ENCODE measurements around the gene POT1. TPM values are rescaled to one million over a fixed set of nuclear protein-coding genes. Genes with fewer than 3 reads are reported as not detected.

The POT1 gene
- total and polyA plus RNA-seq, 2 of the 8 experiments (the other 6 are each of a cell fraction or from before 2014, with no cell fraction given), result 13.1 to 22.8 TPM

- POLR2A ChIA-PET (ENCODE audit: partially characterized antibody), result no interaction called here
Observed at GRCh38 chr7:124776153-124776552, 153.5 kb downstream of the POT1 start.

More at GRCh38 chr7:124776153-124776552, 153.5 kb downstream of the POT1 start:
- Histone ChIP-seq H3K36me3 (ENCODE audit: control insufficient read depth in 2 of 4, insufficient read depth in 4 of 4, low read length in 3 of 4) (no peaks in the 10 kb centered on the region), H4K5ac (ENCODE audit: insufficient read length, low read depth, low read length) (no peak overlapping the region), H3K27me3 (replicated peaks in 1 of 4; ENCODE audit: control insufficient read depth in 3 of 4, extremely low read depth in 1 of 4, insufficient read depth in 3 of 4, low read length in 3 of 4) (no peaks in the 10 kb centered on the region), H3K14ac (ENCODE audit: insufficient read length) (no peak overlapping the region), H2AK5ac (ENCODE audit: low read depth, low read length) (no peak overlapping the region), H2BK15ac (ENCODE audit: low read length) (no peak overlapping the region), H3K18ac (ENCODE audit: extremely low read depth, low read length) (no peak overlapping the region), H3K23ac (ENCODE audit: insufficient read length) (no peak overlapping the region), H2BK20ac (ENCODE audit: low read length) (no peak overlapping the region), H3K4me1 (replicated peaks in 1 of 4; ENCODE audit: control insufficient read depth in 3 of 4, insufficient read depth in 4 of 4, low read length in 3 of 4) (no peaks in the 10 kb centered on the region), H3K9ac (replicated peaks in 1 of 4; ENCODE audit: extremely low read depth in 1 of 4, low read depth in 3 of 4, low read length in 3 of 4) (no peak overlapping the region), H4K8ac (ENCODE audit: extremely low read depth, insufficient read depth, low read length) (no peak overlapping the region), H3K4me2 (ENCODE audit: insufficient read depth in 1 of 2, low read depth in 2 of 2, low read length in 2 of 2) (no peak overlapping the region), H2BK120ac (replicated peaks; ENCODE audit: low read depth, low read length) (no peak overlapping the region), H3K79me1 (ENCODE audit: low read depth, low read length) (no peaks in the 10 kb centered on the region), H3K27ac (ENCODE audit: low read depth, low read length) (no peak overlapping the region), H3K56ac (replicated peaks; ENCODE audit: insufficient read length, low read depth, low read length) (no peak overlapping the region), H4K20me1 (replicated peaks in 1 of 2; ENCODE audit: control insufficient read depth in 1 of 2, insufficient read depth in 2 of 2, low read length in 2 of 2) (no peaks in the 10 kb centered on the region), H3K9me3 (ENCODE audit: insufficient read depth in 2 of 2, low read depth in 1 of 2, low read length in 1 of 2) (no peaks in the 10 kb centered on the region), H2BK5ac (ENCODE audit: low read depth, low read length) (no peak overlapping the region), H2BK12ac (ENCODE audit: low read depth, low read length) (no peak overlapping the region), H3K4ac (replicated peaks; ENCODE audit: insufficient read length, low read depth, low read length) (no peak overlapping the region), H2AFZ (ENCODE audit: low read length) (no peak overlapping the region), H3K4me3 (ENCODE audit: extremely low read depth in 1 of 4, insufficient read depth in 2 of 4, low read depth in 3 of 4, low read length in 4 of 4) (no peak overlapping the region), H3K79me2 (ENCODE audit: control insufficient read depth in 1 of 2, insufficient read depth in 2 of 2, low read length in 2 of 2) (no peaks in the 10 kb centered on the region), H3K23me2 (ENCODE audit: low read depth, low read length) (no peaks in the 10 kb centered on the region), H4K91ac (replicated peaks; ENCODE audit: insufficient read length, low read length) (no peak overlapping the region)
- no peak for TF ChIP-seq NRF1 (IDR thresholded peaks at IDR 0.05; ENCODE audit: low read depth, low read length)
- TF ChIP-seq EP300 (IDR thresholded peaks at IDR 0.05; ENCODE audit: borderline replicate concordance in 1 of 2, low read depth in 2 of 2, low read length in 2 of 2), result no peak
- no peak for TF ChIP-seq BCL11A (IDR thresholded peaks at IDR 0.05; ENCODE audit: low read depth in 2 of 2, low read length in 2 of 2)
- TF ChIP-seq JUN (IDR thresholded peaks at IDR 0.05; ENCODE audit: low read depth, low read length), result no peak
- no peak for TF ChIP-seq POLR2A (IDR thresholded peaks at IDR 0.05; ENCODE audit: control extremely low read depth in 1 of 2, low read depth in 2 of 2, low read length in 2 of 2)
- no peak for TF ChIP-seq SP1 (IDR thresholded peaks at IDR 0.05; ENCODE audit: low read depth, low read length)
- no peak for TF ChIP-seq HDAC2 (IDR thresholded peaks at IDR 0.05; ENCODE audit: borderline replicate concordance in 1 of 2, low read depth in 2 of 2, low read length in 2 of 2)
- TF ChIP-seq CTBP2 (IDR thresholded peaks at IDR 0.05; ENCODE audit: borderline replicate concordance, insufficient read depth, insufficient read length, low read length), result no peak
- TF ChIP-seq SRF (IDR thresholded peaks at IDR 0.05; ENCODE audit: low read depth, low read length), result no peak
- TF ChIP-seq KDM1A (IDR thresholded peaks at IDR 0.05; ENCODE audit: borderline replicate concordance, low read length), result no peak
- no peak for TF ChIP-seq CBX8 (IDR thresholded peaks at IDR 0.05; ENCODE audit: borderline replicate concordance, low read depth, low read length)
- no peak for DNase-seq (ENCODE audit: low read depth in 1 of 2, low spot score in 2 of 2)
- 94% methylated on average over 2 of the region's 2 CpGs; no CpG with 5 or more reads in 1 of the 2 experiments for WGBS, 2 experiments (ENCODE audit: extremely low coverage in 1 of 2, insufficient coverage in 1 of 2, insufficient read length in 1 of 2, insufficient replicate concordance in 2 of 2, low coverage in 1 of 2, low lambda C conversion rate in 2 of 2, missing lambda C conversion rate in 1 of 2)
- FAIRE-seq, result no peak
- CTCF ChIA-PET (ENCODE audit: partially characterized antibody), result interaction anchor here (1.4 to 1.7 kb wide), 3 partner anchors 9 to 500 kb away, joined by 4 to 5 read pairs (median 4); no protein-coding TSS in a partner anchor
